KOPT-K1 (cell line): Measurements from ENCODE around the gene PLAAT3.
"Not testable (repeated sequence)": the region's sequence is repeated elsewhere in the genome, so short reads cannot be mapped to it uniquely, and the experiment has no call there.

ENCODE experiments used
- H3K27ac ChIP-seq: fragments of 200-600 bp; sonication (generic); 2 replicates; pipeline ENCODE4 v1.5.1; 2016; ENCODE audit warnings: antibody characterized with exemption, mild to moderate bottlenecking, low read depth, low read length; ENCODE audit not compliant: poor library complexity, severe bottlenecking
- H3K36me3 ChIP-seq: fragments of 200-600 bp; sonication (generic); 2 replicates; pipeline ENCODE4 v1.5.1; 2017; ENCODE audit warnings: antibody characterized with exemption, mild to moderate bottlenecking, low read length, moderate library complexity; ENCODE audit not compliant: insufficient read depth
- H3K9me3 ChIP-seq: fragments of 200-600 bp; sonication (generic); 2 replicates; pipeline ENCODE4 v1.5.1; 2017; ENCODE audit warnings: antibody characterized with exemption, low read length, mild to moderate bottlenecking; ENCODE audit not compliant: insufficient read depth, poor library complexity, severe bottlenecking

Gene PLAAT3

GRCh38 chr11:63614136-63614671 is at the start of gene PLAAT3:
Gene PLAAT3 (minus strand): TSS chr11:63614433. CDS start chr11:63614014, 419 bp downstream.
- Histone ChIP-seq H3K9me3 (no peaks in the 10 kb centered on the region), H3K36me3 (no peaks in the 10 kb centered on the region), H3K27ac (no peak within 1 kb of the TSS)

DNA sequence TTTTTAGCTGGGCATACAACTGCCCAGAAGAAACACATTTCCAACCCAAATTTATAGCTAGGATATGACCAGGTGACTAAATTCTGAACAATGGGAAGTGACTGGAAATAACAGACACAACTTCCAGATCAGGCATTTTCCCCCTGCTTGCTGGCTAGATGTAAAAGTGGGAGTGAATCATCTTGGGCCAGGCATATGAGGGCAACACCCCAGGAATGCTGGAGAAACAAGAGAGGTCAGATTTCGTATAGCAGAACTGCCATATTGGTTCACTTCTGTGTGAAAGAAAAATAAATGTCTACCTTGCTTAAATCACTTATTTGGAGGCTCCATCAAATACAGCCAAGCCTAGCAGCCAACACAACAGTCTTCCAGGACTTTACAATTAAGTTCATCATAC is 49.6 kb upstream of the PLAAT3 start:
- H3K27ac ChIP-seq: no peak overlapping the region
- no peaks in the 10 kb centered on the region for H3K9me3 ChIP-seq
- peaks cover 46% of the 10 kb centered on the region for H3K36me3 ChIP-seq

DNA sequence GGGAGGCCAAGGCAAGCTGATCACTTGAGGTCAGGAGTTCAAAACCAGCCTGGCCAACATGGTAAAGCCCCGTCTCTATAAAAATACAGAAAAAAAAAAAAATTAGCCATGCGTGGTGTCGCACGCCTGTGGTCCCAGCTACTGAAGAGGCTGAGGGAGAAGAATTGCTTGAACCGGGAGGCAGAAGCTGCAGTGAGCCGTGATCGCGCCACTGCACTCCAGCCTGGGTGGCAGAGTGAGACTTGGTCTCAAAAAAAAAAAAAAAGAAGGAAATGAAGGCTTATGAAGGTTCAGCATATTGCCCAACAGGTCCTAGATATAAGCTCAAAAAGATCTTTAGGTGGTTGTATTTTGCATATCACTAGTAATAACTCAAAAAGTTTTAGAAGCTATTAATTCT is 46.7 kb upstream of the PLAAT3 start:
- Histone ChIP-seq H3K9me3 (no peaks in the 10 kb centered on the region), H3K36me3 (peaks cover 46% of the 10 kb centered on the region), H3K27ac (no peak overlapping the region)

GRCh38 chr11:63652671-63653070 is 38.4 kb upstream of the PLAAT3 start:
- Histone ChIP-seq H3K27ac (peak overlapping the region; percentile 65), H3K9me3 (no peaks in the 10 kb centered on the region), H3K36me3 (peaks cover 84% of the 10 kb centered on the region)

DNA sequence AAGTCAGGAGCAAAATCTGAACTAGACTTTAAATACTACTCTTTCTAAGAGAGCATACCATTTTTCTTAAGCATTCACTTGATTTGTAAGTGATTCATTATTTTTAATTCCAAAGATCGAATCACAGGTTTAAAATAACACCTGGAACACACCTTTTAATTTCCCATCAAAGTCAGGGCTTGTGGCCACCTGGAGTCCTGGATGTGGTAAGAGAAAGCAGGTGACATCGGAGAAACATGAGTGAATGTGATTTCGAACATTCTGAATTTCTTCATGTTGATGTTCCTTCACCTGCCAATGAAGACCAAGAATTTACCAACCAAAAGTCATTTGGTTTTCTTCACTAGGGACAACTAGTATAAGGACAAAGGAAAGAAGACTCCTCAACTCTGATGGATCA is 29.0 kb upstream of the PLAAT3 start:
- Histone ChIP-seq H3K36me3 (peaks cover 87% of the 10 kb centered on the region), H3K27ac (no peak overlapping the region), H3K9me3 (no peaks in the 10 kb centered on the region)

- Histone ChIP-seq H3K9me3 (no peaks in the 10 kb centered on the region), H3K36me3 (peaks cover 85% of the 10 kb centered on the region), H3K27ac (no peak overlapping the region)
These were observed 27.5 kb upstream of the PLAAT3 start for GRCh38 chr11:63641727-63642126.

- H3K36me3 ChIP-seq: peaks cover 83% of the 10 kb centered on the region
- H3K27ac ChIP-seq: no peak overlapping the region
- H3K9me3 ChIP-seq: no peaks in the 10 kb centered on the region
These were observed 25.1 kb upstream of the PLAAT3 start for GRCh38 chr11:63639199-63639832.

DNA sequence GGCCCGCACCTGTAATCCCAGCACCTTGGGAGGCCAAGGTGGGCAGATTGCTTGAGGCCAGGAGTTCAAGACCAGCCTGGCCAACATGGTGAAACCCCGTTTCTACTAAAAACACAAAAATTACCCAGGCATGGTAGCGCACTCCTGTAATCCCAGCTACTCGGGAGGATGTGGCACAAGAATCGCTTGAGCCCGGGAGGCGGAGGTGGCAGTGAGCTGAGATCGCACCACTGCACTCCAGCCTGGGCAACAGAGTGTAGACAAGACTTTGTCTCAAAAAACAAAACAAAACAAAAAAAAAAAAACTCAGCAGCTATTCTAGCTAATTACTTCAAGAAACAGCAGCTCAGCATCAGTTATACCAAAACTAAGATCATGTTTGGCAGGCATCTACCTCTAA is 24.2 kb upstream of the PLAAT3 start:
- H3K27ac ChIP-seq, H3K9me3 ChIP-seq: not testable (repeated sequence)
- peaks cover 81% of the 10 kb centered on the region for H3K36me3 ChIP-seq

DNA sequence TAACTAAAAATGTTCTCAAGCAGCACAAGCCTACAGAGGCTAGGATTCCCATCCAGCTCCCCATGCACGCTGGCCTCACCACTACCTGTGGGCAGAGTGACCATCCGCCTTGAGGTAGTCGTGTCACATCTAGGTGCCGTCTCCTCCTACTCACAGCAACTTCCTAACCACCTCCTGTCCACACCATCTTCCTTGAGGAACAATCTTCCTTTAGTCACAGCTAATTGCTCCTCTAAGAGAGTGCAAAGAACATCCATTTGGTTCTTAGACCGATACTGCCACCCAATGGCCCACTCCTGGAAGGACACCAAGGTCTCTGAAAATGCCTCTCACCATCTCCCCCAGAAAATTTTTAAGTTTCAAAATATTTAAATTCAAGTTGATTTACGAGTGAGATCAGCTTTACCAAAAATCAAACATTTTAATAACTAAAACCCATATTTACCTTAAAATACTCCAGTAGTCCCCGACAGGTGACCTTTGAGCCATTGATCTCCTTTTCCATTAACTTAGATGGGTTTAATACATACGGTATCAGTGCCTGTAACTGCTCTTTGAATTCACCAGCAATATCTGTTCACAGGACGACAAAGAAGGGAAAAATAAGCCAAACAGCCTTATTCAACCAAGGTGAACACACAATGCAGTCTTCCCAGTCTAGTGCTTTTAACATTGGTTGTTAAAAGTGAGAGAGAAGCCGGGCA is 21.7 kb upstream of the PLAAT3 start:
- Histone ChIP-seq H3K36me3 (peaks cover 81% of the 10 kb centered on the region), H3K9me3 (no peaks in the 10 kb centered on the region), H3K27ac (no peak overlapping the region)

DNA sequence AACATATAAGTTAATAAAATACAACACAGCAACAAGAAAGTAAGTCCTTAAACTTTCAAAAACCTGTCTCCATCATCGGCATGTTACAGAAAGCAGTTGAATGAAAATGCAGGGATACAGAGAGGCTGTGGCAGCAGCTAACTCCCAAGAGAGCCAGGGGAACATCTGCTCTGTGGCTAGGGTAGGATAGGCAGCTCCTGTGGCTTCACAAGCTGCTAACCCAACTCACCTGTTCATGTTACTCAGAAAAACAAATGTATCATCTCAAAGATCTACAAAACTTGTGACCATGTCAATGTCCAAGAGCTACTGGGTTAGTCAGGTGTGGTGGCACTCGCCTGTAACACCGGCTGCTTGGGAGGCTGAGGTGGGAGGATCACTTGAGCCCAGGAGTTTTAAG is 15.2 kb upstream of the PLAAT3 start:
- H3K27ac ChIP-seq: no peak overlapping the region
- H3K9me3 ChIP-seq: no peaks in the 10 kb centered on the region
- H3K36me3 ChIP-seq: peaks cover 76% of the 10 kb centered on the region

DNA sequence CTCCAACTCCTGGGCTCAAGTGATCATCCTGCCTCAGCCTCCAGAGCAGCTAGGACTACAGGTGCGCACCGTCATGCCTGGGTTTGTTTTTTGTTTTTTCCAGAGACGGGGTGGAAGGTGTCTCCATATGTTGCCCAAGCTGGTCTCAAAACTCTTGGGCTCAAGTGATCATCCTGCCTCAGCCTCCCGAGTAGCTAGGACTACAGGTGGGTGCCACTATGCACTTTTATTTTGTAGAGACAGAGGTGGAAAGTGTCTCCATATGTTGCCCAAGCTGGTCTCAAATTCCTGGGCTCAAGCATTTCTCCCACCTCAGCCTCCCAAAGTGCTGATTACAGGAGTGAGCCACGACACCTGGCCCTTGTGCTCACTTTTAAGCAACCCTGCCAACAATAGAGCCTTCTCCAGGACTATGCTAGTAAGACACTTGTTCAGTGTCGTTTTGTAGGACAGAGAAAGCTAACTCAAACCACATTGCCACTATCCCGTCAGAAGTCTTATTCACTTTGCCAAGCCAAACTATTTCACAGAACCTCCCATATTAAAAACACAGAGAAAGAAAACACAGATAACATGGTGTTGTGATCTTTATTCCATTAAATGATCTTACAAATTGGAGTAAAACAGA is 9.4 kb upstream of the PLAAT3 start:
- Histone ChIP-seq H3K36me3 (peaks cover 20% of the 10 kb centered on the region), H3K27ac (no peak overlapping the region), H3K9me3 (no peaks in the 10 kb centered on the region)

- Histone ChIP-seq H3K36me3 (peaks cover 7% of the 10 kb centered on the region), H3K27ac (no peak overlapping the region), H3K9me3 (no peaks in the 10 kb centered on the region)
These were observed 8.1 kb upstream of the PLAAT3 start for GRCh38 chr11:63622323-63622722.

DNA sequence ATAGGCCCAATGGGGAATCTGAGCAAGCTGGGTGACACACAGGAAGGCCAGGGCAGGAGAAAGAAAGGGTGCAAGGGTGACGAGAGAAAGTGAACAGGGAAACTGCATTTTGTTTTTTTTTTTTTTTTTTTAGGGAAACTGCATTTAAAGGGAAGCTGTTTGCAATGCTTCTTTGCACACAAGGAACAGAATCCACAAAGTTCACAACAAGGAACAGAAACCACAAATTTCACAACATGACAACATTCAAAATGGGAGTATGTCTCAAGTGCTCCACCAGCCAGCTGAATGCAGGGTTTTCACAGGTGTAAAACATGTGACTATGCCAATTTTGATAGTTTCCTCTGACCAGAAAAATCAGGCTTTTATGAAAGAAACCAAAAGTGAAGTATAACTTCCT is 6.8 kb upstream of the PLAAT3 start:
- H3K36me3 ChIP-seq: no peaks in the 10 kb centered on the region
- H3K27ac ChIP-seq: no peak overlapping the region
- H3K9me3 ChIP-seq: no peaks in the 10 kb centered on the region

DNA sequence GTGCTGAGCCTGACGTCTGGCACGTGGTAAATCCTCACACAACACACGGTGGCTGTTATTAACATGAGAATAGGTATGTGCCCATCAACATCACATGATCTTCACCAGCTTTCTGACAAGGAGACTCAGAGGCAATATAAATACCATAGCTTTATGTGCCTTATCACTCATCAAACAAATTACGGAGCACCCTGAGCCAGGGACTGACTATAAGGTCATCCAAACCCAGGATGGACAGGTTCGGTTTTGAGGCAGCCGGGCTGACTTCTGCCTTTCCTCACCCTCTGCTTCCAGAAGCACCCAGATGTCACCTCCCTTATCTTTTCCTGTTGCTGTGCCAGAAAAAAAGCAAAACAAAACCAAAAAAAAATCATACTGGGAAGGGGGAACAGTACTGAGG is 5.7 kb upstream of the PLAAT3 start:
- Histone ChIP-seq H3K36me3 (no peaks in the 10 kb centered on the region), H3K27ac (no peak overlapping the region), H3K9me3 (no peaks in the 10 kb centered on the region)

DNA sequence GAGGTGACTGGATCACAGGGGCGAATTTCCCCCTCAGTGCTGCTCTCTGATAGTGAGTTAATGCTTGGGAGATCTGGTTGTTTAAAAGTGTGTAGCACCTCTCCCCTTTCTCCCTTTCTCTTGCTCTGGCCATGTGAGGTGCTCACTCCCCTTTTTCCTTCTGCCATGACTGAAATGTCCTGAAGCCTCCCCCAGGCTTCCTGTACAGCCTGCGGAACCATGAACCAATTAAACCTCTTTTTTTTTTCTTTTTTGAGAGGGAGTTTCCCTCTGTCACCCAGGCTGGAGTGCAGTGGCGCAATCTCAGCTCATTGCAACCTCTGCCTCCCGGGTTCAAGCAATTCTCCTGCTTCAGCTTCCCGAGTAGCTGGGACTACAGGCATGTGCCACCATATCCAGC is 3.5 kb upstream of the PLAAT3 start:
- not testable (repeated sequence) for H3K9me3 ChIP-seq, H3K27ac ChIP-seq, H3K36me3 ChIP-seq
